ENCODE results near the gene FRS2.
"Not testable (repeated sequence)": the region's sequence is repeated elsewhere in the genome, so short reads cannot be mapped to it uniquely, and the experiment has no call there.

FRS2 gene

DNA sequence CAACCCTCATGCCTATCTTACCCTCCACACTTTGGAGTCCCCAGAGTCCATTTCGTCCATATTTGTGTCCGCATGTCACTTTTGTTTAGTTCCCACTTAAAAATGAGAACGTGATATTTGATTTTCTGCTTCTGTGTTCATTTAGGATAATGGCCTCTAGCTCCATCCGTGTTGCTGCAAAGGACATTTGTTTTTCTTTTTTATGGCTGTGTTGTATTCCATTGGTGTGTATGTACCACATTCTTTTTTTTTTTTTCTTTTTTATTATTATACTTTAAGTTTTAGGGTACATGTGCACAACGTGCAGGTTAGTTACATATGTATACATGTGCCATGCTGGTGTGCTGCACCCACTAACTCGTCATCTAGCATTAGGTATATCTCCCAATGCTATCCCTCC is 133.4 kb downstream of the FRS2 start:
- H3K4me3 ChIP-seq; H3K27me3 ChIP-seq (ENCODE audit: low read depth); in situ Hi-C loops (cut with MboI; ENCODE audit: low sequenced_read_pairs); H3K4me1 ChIP-seq; DNase-seq (ENCODE audit: low spot score in 2 of 2); H3K9me3 ChIP-seq: not testable (repeated sequence)
- peaks cover 32% of the 10 kb centered on the region for H3K36me3 ChIP-seq (replicated peaks)

DNA sequence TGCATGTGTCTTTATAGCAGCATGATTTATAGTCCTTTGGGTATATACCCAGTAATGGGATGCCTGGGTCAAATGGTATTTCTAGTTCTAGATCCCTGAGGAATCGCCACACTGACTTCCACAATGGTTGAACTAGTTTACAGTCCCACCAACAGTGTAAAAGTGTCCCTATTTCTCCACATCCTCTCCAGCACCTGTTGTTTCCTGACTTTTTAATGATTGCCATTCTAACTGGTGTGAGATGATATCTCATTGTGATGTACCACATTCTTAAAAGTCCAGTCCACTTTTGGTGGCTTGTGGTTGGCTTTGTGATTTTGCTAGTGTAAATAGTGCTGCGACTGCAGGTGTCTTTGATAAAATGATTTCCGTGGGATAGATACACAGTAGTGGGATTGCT is 134.1 kb downstream of the FRS2 start:
- in situ Hi-C loops (cut with MboI; ENCODE audit: low sequenced_read_pairs); H3K4me3 ChIP-seq; H3K4me1 ChIP-seq; DNase-seq (ENCODE audit: low spot score in 2 of 2); H3K27me3 ChIP-seq (ENCODE audit: low read depth); H3K9me3 ChIP-seq: not testable (repeated sequence)
- H3K36me3 ChIP-seq (replicated peaks), result peaks cover 25% of the 10 kb centered on the region

GRCh38 chr12:69608114-69608513 is 137.9 kb downstream of the FRS2 start:
- in situ Hi-C loops (cut with MboI; ENCODE audit: low sequenced_read_pairs), result no loop called here
- no peaks in the 10 kb centered on the region for H3K9me3 ChIP-seq
- H3K4me3 ChIP-seq, result no peak overlapping the region
- H3K36me3 ChIP-seq (replicated peaks), result no peaks in the 10 kb centered on the region
- no peak for DNase-seq (ENCODE audit: low spot score in 2 of 2)
- H3K27me3 ChIP-seq (ENCODE audit: low read depth), result peaks cover 4% of the 10 kb centered on the region; the same call in 1 of the 2 replicates
- H3K4me1 ChIP-seq, result no peaks in the 10 kb centered on the region

DNA sequence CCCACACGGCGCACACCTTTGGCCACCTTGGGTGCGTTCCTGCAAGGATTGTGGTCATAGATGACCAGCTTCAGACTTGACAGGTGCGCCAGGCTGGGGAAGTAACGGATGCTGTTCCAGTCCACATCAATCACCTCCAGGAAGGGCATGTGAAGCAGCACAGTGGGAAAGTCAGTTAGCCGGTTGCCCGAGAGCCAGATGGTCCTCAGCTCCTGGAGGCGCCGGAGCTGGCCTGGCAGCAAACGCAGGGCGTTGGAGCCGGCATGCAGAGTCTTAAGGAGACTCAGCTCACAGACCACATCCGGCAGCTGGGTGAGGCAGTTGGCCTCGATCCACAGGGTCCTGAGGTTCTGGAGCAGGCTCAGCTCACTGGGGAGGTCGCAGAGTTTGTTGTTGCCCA is 139.9 kb downstream of the FRS2 start:
- H3K36me3 ChIP-seq (replicated peaks), result no peaks in the 10 kb centered on the region
- in situ Hi-C loops (cut with MboI; ENCODE audit: low sequenced_read_pairs), result no loop called here

GRCh38 chr12:69610729-69611128 is 140.5 kb downstream of the FRS2 start, which contains the start of gene LRRC10:
Gene LRRC10 (minus strand): TSS chr12:69610907. CDS start chr12:69610838, 69 bp downstream.
- in situ Hi-C loops (cut with MboI; ENCODE audit: low sequenced_read_pairs), result no loop called here
- DNase-seq (ENCODE audit: low spot score in 2 of 2), result no peak
- Histone ChIP-seq H3K36me3 (replicated peaks) (no peaks in the 10 kb centered on the region), H3K27me3 (ENCODE audit: low read depth) (peaks cover 4% of the 10 kb centered on the region; the same call in 1 of the 2 replicates), H3K4me1 (no peaks in the 10 kb centered on the region), H3K9me3 (no peaks in the 10 kb centered on the region), H3K4me3 (no peak within 1 kb of the TSS)

More for the DNA sequence above, 139.9 kb downstream of the FRS2 start:
- Histone ChIP-seq H3K4me3 (no peak overlapping the region), H3K4me1 (no peaks in the 10 kb centered on the region), H3K9me3 (no peaks in the 10 kb centered on the region), H3K27me3 (ENCODE audit: low read depth) (peaks cover 4% of the 10 kb centered on the region; the same call in 1 of the 2 replicates)
- DNase-seq (ENCODE audit: low spot score in 2 of 2), result no peak

DNA sequence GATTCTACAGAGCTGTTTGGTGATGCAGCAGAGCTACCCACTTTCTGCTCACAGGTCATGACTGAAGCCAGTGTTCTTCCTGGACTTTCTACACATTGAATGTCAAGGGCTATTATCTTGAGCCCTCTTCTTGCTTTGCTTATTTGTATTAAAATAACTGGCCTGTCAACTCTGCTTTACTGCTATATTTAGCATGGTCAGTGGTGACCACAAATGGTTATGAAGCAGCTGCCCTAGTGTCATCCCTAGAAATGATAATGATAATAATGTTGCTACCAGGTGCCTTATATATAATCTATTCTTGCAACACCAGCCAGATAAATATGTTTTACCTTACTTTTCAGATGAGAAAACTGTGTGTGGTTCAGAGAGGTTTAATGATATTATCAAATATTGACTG is 143.2 kb downstream of the FRS2 start:
- Histone ChIP-seq H3K27me3 (ENCODE audit: low read depth) (peaks cover 4% of the 10 kb centered on the region; the same call in 1 of the 2 replicates), H3K9me3 (no peaks in the 10 kb centered on the region), H3K4me3 (no peak overlapping the region), H3K36me3 (replicated peaks) (no peaks in the 10 kb centered on the region), H3K4me1 (no peaks in the 10 kb centered on the region)
- in situ Hi-C loops (cut with MboI; ENCODE audit: low sequenced_read_pairs), result no loop called here
- DNase-seq (ENCODE audit: low spot score in 2 of 2), result no peak

DNA sequence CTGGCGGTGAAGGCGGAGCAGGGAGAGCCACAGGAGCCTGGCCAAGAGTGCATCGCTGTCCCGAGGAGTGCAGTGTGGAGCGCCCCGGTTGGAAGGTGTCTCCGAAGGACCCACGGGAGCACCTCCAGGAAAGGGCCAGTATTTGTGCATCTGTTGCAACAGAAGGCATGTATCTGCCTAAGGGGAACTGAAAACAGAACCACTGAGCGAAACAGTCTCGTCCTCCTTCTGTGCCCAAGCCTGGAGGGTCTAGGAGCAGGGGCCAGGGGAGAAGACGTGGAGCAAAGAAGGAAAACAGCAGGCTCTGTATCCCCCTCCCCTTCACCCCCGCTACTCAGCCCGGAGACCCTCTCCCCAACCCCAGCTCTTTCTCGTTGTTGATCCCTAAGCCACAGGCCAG is 145.8 kb downstream of the FRS2 start:
- no peak overlapping the region for H3K4me3 ChIP-seq
- no peak for DNase-seq (ENCODE audit: low spot score in 2 of 2)
- no peaks in the 10 kb centered on the region for H3K4me1 ChIP-seq
- H3K36me3 ChIP-seq (replicated peaks), result no peaks in the 10 kb centered on the region
- H3K9me3 ChIP-seq, result no peaks in the 10 kb centered on the region
- H3K27me3 ChIP-seq (ENCODE audit: low read depth), result no peaks in the 10 kb centered on the region
- in situ Hi-C loops (cut with MboI; ENCODE audit: low sequenced_read_pairs), result no loop called here

GRCh38 chr12:69619050-69619449 is 148.9 kb downstream of the FRS2 start:
- Histone ChIP-seq H3K36me3 (replicated peaks) (no peaks in the 10 kb centered on the region), H3K4me3 (no peak overlapping the region), H3K4me1 (no peaks in the 10 kb centered on the region), H3K9me3 (no peaks in the 10 kb centered on the region), H3K27me3 (ENCODE audit: low read depth) (no peaks in the 10 kb centered on the region)
- in situ Hi-C loops (cut with MboI; ENCODE audit: low sequenced_read_pairs), result no loop called here
- no peak for DNase-seq (ENCODE audit: low spot score in 2 of 2)

- no peaks in the 10 kb centered on the region for H3K9me3 ChIP-seq
- no peaks in the 10 kb centered on the region for H3K36me3 ChIP-seq (replicated peaks)
- DNase-seq (ENCODE audit: low spot score in 2 of 2), result no peak
- no peaks in the 10 kb centered on the region for H3K4me1 ChIP-seq
- in situ Hi-C loops (cut with MboI; ENCODE audit: low sequenced_read_pairs), result no loop called here
- no peaks in the 10 kb centered on the region for H3K27me3 ChIP-seq (ENCODE audit: low read depth)
- no peak overlapping the region for H3K4me3 ChIP-seq
Measured at GRCh38 chr12:69620077-69620476, 149.9 kb downstream of the FRS2 start.

DNA sequence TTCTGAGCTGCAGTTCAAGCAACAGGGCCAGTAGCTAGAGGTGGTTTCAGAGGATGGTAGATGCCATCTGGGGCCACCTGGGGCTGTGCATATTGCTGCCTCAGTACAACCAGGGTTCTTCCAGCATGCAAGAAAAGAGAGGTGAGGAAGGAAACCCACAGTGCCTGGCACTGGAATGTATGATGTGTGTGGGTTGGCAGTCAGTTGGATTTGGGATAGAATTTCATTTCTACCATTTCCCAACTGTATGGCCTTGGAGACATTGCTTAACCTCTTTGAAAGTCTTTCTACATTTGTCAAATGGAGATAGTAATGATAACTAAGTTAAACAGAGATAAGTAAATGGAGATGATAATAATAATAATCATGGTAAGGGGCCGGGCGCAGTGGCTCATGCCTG is 150.7 kb downstream of the FRS2 start:
- Histone ChIP-seq H3K4me3 (no peak overlapping the region), H3K36me3 (replicated peaks) (no peaks in the 10 kb centered on the region), H3K4me1 (no peaks in the 10 kb centered on the region), H3K27me3 (ENCODE audit: low read depth) (no peaks in the 10 kb centered on the region), H3K9me3 (no peaks in the 10 kb centered on the region)
- in situ Hi-C loops (cut with MboI; ENCODE audit: low sequenced_read_pairs), result no loop called here
- no peak for DNase-seq (ENCODE audit: low spot score in 2 of 2)

DNA sequence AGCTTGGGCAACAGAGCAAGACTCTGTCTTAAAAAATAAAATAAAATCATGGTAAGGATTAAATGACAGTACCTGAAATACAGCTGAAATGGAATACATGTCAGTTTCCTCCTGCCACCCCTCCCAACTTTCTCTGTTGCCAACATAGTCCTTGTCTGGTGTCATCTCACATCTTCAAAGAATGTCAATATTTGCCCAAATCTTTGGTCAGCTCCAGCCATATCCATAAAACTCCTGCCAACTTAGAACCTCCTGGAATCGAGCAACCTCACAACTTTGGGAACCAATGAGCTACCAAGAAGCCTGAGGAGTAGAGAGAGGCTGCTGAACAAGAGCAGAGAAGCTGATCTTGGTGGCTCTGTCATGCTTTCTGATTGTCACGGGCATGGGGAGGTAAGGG is 151.4 kb downstream of the FRS2 start:
- Histone ChIP-seq H3K27me3 (ENCODE audit: low read depth) (no peaks in the 10 kb centered on the region), H3K4me1 (no peaks in the 10 kb centered on the region), H3K36me3 (replicated peaks) (no peaks in the 10 kb centered on the region), H3K4me3 (no peak overlapping the region), H3K9me3 (no peaks in the 10 kb centered on the region)
- DNase-seq (ENCODE audit: low spot score in 2 of 2), result no peak
- in situ Hi-C loops (cut with MboI; ENCODE audit: low sequenced_read_pairs), result no loop called here

DNA sequence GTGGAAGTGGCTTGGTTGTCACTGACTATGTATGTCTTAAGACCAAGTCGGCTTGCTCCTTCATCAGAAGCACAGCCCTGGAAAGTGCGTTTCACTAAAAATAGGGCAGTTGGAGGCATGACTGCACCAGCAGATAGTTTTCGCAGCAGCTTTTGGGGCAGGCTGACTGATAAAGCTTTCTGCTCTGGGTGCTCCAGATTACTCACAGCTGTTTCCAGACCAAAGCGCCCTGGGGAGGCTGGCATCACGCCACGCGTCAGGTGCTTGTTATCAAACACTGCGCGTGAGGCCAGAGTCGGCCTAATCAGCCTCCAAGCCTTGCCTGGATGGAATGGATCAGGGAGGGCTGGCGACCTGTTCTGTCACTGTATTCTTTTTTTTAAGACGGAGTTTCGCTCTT is 153.8 kb downstream of the FRS2 start:
- in situ Hi-C loops (cut with MboI; ENCODE audit: low sequenced_read_pairs), result no loop called here
- DNase-seq (ENCODE audit: low spot score in 2 of 2), result no peak

DNA sequence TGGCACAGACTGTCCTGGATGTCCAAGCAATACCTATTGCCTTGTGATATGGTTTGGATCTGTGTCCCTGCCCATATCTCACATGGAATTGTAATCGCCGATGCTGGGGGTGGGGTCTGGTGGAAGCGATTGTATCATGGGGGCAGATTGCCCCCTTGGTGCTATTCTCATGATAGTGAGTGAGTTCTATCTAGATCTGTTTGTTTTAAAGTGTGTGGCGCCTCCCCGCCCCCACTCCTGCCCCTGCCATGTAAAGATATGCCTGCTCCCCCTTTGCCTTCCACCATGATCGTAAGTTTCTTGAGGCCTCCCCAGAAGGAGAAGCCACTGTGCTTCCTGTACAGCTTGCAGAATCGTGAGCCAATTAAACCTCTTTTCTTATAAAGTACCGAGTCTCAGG is 157.3 kb downstream of the FRS2 start:
- in situ Hi-C loops (cut with MboI; ENCODE audit: low sequenced_read_pairs), result no loop called here
- Histone ChIP-seq H3K36me3 (replicated peaks) (no peaks in the 10 kb centered on the region), H3K4me1 (no peaks in the 10 kb centered on the region), H3K9me3 (no peaks in the 10 kb centered on the region), H3K4me3 (no peak overlapping the region), H3K27me3 (ENCODE audit: low read depth) (no peaks in the 10 kb centered on the region)
- DNase-seq (ENCODE audit: low spot score in 2 of 2), result no peak

More for the DNA sequence above, 153.8 kb downstream of the FRS2 start:
- Histone ChIP-seq H3K27me3 (ENCODE audit: low read depth) (no peaks in the 10 kb centered on the region), H3K9me3 (no peaks in the 10 kb centered on the region), H3K4me1 (no peaks in the 10 kb centered on the region), H3K4me3 (no peak overlapping the region), H3K36me3 (replicated peaks) (no peaks in the 10 kb centered on the region)

All from HAP-1 (cell line).